ENCODE data around the gene AUH.

The AUH gene

DNA sequence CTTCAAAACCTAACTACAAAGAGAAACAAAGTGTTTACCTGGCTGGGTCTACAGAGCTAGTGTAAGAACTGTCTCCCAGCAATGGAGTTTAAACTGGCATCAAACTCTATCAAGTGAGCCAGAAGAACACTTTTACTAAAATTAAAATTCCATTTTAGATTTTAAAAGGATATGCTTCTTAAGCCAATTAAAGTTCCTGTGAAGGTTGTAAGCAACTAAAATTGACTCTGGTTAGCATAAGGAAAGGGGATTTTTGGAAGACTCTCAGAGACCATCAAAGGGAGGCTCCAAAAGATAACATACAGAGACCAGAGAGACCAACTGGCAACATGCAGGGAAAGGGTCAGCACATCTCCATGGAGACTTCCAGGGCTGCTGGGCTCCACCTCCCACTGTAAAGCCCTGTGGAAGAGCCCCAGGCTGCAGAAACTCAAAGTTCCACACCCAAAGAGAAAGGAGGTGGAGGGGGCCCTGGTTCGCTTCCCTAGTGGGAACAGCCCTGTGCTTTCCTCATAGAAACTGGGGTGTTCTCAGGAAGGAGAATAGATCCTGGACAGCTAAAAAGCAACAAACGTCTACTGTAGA, 91.7 kb downstream of the AUH start:
- Histone ChIP-seq H3K4me1 (ENCODE audit: control insufficient read depth, insufficient read depth, low read length) (peaks cover 11% of the 10 kb centered on the region), H3K27ac (ENCODE audit: low read depth, low read length) (no peak overlapping the region), H3K9ac (ENCODE audit: low read depth, low read length) (no peak overlapping the region)

DNA sequence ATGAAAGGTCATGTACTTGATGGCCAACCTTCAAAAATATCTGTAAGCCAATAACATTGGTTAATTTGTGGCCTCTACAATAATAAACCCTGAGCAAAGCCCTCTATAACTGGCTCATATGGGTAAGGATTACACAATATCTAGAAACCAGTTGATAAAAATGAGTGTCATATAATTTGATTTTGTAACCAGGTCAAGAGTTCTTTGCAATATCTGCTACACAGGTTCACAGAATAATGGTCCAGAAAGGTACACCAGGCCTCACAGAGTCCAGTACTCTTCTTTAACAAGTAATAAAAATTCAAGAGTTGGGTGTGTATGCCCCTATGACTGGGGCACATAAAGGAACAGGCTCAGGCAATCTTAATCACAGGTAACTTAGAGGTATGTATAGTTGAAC, 95.3 kb downstream of the AUH start:
- no peaks in the 10 kb centered on the region for H3K4me1 ChIP-seq (ENCODE audit: control insufficient read depth, insufficient read depth, low read length)
- H3K36me3 ChIP-seq (ENCODE audit: control insufficient read depth, insufficient read depth, low read length), result no peaks in the 10 kb centered on the region
- H3K27ac ChIP-seq (ENCODE audit: low read depth, low read length), result no peak overlapping the region
- no peak overlapping the region for H3K9ac ChIP-seq (ENCODE audit: low read depth, low read length)
- H3K27me3 ChIP-seq (ENCODE audit: control insufficient read depth, insufficient read depth, low read length), result no peaks in the 10 kb centered on the region
- H3K9me3 ChIP-seq (ENCODE audit: control insufficient read depth, insufficient read depth, low read length), result no peaks in the 10 kb centered on the region
- H3K4me3 ChIP-seq (ENCODE audit: low read depth, low read length), result no peak overlapping the region

More for the DNA sequence above, 91.7 kb downstream of the AUH start:
- no peak overlapping the region for H3K4me3 ChIP-seq (ENCODE audit: low read depth, low read length)
- no peaks in the 10 kb centered on the region for H3K27me3 ChIP-seq (ENCODE audit: control insufficient read depth, insufficient read depth, low read length)
- no peaks in the 10 kb centered on the region for H3K36me3 ChIP-seq (ENCODE audit: control insufficient read depth, insufficient read depth, low read length)
- no peaks in the 10 kb centered on the region for H3K9me3 ChIP-seq (ENCODE audit: control insufficient read depth, insufficient read depth, low read length)

DNA sequence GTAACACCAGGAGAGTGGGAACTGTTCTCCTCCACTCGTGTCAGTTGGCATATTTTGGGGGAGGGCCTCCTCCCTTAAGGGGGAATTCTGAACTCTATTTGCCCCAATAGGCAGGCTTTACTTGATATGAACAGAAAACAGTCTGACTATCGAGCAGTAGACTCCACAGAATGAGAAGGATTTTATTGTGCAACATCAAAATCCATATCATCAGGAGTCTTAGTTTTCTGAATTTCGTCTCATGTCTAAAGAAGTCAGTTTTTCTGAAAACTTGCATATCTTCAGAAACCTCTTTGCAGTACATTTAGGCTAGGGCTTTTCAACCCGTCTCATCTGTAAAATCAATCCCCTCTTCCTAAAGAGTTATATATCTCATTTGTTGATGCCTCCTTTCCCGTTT, 96.2 kb downstream of the AUH start:
- H3K4me3 ChIP-seq (ENCODE audit: low read depth, low read length), result no peak overlapping the region
- H3K36me3 ChIP-seq (ENCODE audit: control insufficient read depth, insufficient read depth, low read length), result no peaks in the 10 kb centered on the region
- H3K27me3 ChIP-seq (ENCODE audit: control insufficient read depth, insufficient read depth, low read length), result no peaks in the 10 kb centered on the region
- no peak overlapping the region for H3K9ac ChIP-seq (ENCODE audit: low read depth, low read length)
- no peaks in the 10 kb centered on the region for H3K4me1 ChIP-seq (ENCODE audit: control insufficient read depth, insufficient read depth, low read length)
- no peaks in the 10 kb centered on the region for H3K9me3 ChIP-seq (ENCODE audit: control insufficient read depth, insufficient read depth, low read length)
- no peak overlapping the region for H3K27ac ChIP-seq (ENCODE audit: low read depth, low read length)

DNA sequence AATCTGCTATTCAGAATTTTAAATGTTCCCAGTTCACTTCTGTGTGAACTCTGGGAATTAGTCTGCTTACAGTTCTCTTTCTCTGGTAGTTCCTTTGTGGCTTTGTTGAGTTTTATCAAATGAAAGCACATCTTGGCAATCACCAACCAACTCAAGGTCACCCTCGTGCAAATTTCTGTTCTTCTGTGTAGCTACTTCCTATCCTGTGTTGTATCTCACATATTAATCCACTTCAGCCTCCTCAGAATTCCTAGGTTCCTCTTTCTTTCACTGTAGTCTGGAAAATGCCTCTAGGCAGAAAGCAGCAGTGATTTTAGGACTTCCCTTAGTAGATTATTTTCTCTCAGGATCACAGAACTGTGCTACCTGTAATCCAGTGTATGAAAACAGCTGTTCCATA, 100.3 kb downstream of the AUH start:
- Histone ChIP-seq H3K9ac (ENCODE audit: low read depth, low read length) (no peak overlapping the region), H3K9me3 (ENCODE audit: control insufficient read depth, insufficient read depth, low read length) (no peaks in the 10 kb centered on the region)

DNA sequence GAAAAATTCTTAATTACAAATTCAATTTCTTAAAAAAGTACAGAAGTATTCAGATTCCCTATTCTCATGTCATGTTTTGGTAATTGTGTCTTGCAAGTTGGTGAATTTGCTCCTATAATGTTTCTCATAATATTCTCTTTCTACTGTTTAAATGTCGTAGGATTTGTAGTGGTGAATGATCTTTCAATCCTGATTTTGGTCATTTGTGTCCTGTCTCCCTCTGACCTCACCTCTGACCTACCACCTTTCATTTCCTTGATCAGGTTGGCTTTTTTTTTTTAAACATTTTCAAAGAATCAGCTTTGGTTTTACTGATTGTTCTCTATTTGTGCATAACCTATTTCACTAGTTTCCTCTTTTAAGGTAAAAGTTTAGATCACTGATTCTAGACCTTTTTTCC, 102.6 kb downstream of the AUH start:
- H3K9me3 ChIP-seq (ENCODE audit: control insufficient read depth, insufficient read depth, low read length), result no peaks in the 10 kb centered on the region
- no peak overlapping the region for H3K9ac ChIP-seq (ENCODE audit: low read depth, low read length)
- H3K27ac ChIP-seq (ENCODE audit: low read depth, low read length), result no peak overlapping the region
- H3K36me3 ChIP-seq (ENCODE audit: control insufficient read depth, insufficient read depth, low read length), result no peaks in the 10 kb centered on the region
- no peaks in the 10 kb centered on the region for H3K27me3 ChIP-seq (ENCODE audit: control insufficient read depth, insufficient read depth, low read length)
- no peaks in the 10 kb centered on the region for H3K4me1 ChIP-seq (ENCODE audit: control insufficient read depth, insufficient read depth, low read length)
- no peak overlapping the region for H3K4me3 ChIP-seq (ENCODE audit: low read depth, low read length)

More for the DNA sequence above, 100.3 kb downstream of the AUH start:
- H3K36me3 ChIP-seq (ENCODE audit: control insufficient read depth, insufficient read depth, low read length), result no peaks in the 10 kb centered on the region
- no peaks in the 10 kb centered on the region for H3K4me1 ChIP-seq (ENCODE audit: control insufficient read depth, insufficient read depth, low read length)
- H3K27ac ChIP-seq (ENCODE audit: low read depth, low read length), result no peak overlapping the region
- H3K27me3 ChIP-seq (ENCODE audit: control insufficient read depth, insufficient read depth, low read length), result no peaks in the 10 kb centered on the region
- H3K4me3 ChIP-seq (ENCODE audit: low read depth, low read length), result no peak overlapping the region

DNA sequence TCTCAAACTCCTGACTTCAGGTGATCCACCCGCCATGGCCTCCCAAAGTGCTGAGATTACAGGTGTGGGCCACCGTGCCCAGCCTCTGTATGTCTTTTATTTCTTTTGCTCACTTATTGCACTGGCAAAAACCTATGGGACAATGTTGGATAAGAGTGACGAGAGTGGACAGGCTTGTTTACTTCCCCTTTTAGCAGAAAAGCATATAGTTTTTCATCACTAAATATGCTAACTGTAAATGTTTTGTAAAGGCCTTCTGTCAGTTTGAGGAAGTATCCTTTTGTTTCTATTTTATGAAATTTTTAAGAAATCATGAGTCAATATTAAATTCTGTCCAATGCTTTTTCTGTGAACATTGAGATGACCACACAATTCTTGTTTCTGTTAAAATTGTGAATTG, 103.3 kb downstream of the AUH start:
- Histone ChIP-seq H3K27ac (ENCODE audit: low read depth, low read length) (no peak overlapping the region), H3K4me1 (ENCODE audit: control insufficient read depth, insufficient read depth, low read length) (no peaks in the 10 kb centered on the region), H3K27me3 (ENCODE audit: control insufficient read depth, insufficient read depth, low read length) (no peaks in the 10 kb centered on the region), H3K9ac (ENCODE audit: low read depth, low read length) (no peak overlapping the region), H3K9me3 (ENCODE audit: control insufficient read depth, insufficient read depth, low read length) (no peaks in the 10 kb centered on the region), H3K4me3 (ENCODE audit: low read depth, low read length) (no peak overlapping the region), H3K36me3 (ENCODE audit: control insufficient read depth, insufficient read depth, low read length) (no peaks in the 10 kb centered on the region)

DNA sequence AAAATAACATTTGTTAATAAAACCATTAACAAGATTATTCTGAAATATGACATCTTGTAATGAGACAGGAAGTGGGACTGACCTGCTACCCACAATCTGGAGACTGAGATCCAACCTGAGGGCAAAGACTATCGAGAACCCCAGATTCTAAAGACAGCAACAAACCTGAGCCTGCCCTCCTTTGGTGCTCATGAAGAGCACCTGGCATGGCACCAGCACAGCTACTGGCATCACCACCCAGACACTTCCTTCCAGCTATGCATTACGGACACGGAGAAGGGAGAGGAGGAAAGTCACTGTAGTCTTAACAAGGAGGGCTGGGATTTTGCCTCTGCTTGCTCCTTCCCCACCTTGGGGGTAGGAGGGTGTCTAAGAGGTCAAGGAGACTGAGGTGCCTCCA, 105.5 kb downstream of the AUH start:
- Histone ChIP-seq H3K27me3 (ENCODE audit: control insufficient read depth, insufficient read depth, low read length) (no peaks in the 10 kb centered on the region), H3K4me1 (ENCODE audit: control insufficient read depth, insufficient read depth, low read length) (no peaks in the 10 kb centered on the region), H3K36me3 (ENCODE audit: control insufficient read depth, insufficient read depth, low read length) (no peaks in the 10 kb centered on the region), H3K9me3 (ENCODE audit: control insufficient read depth, insufficient read depth, low read length) (no peaks in the 10 kb centered on the region), H3K27ac (ENCODE audit: low read depth, low read length) (no peak overlapping the region), H3K4me3 (ENCODE audit: low read depth, low read length) (no peak overlapping the region), H3K9ac (ENCODE audit: low read depth, low read length) (no peak overlapping the region)

DNA sequence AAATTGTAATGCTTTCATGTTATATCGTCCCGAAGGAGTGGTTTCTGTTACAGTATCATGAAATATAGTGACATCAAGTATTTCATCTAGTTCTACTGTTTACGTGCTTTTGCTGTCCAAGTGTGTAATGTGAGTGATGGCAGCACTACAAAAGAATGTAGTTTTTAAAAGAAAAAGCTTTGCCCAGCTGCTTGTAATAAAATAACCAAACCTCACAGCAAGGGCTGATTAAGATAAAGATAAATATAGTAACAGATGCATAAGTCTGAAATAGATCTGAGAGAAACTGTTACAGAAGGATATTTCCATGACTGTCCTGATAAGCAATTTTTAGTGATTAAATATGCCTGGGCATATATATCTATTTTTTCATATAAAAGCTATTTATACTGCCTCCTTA, 106.4 kb downstream of the AUH start:
- H3K27me3 ChIP-seq (ENCODE audit: control insufficient read depth, insufficient read depth, low read length), result no peaks in the 10 kb centered on the region
- no peak overlapping the region for H3K4me3 ChIP-seq (ENCODE audit: low read depth, low read length)
- H3K4me1 ChIP-seq (ENCODE audit: control insufficient read depth, insufficient read depth, low read length), result no peaks in the 10 kb centered on the region
- no peak overlapping the region for H3K9ac ChIP-seq (ENCODE audit: low read depth, low read length)
- no peaks in the 10 kb centered on the region for H3K9me3 ChIP-seq (ENCODE audit: control insufficient read depth, insufficient read depth, low read length)
- no peaks in the 10 kb centered on the region for H3K36me3 ChIP-seq (ENCODE audit: control insufficient read depth, insufficient read depth, low read length)
- no peak overlapping the region for H3K27ac ChIP-seq (ENCODE audit: low read depth, low read length)

DNA sequence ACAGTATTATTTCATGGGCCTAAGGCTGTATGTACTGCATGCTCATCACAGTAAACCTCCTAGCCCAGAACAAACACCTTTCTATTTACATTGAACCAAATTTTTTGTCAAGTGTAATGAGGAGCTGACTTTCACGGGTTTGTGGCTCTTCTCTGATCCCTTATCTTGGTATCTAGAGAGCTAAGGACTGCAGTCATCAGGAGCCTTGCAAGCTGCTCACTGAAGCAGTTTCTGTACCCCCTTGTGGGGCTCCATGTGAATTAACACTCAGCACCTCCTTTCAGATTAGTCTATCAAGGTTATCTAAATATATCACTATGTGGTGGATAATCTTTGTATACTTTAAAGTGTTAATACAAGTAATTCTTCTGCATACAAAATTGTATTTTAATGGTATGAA, 108.2 kb downstream of the AUH start:
- Histone ChIP-seq H3K27ac (ENCODE audit: low read depth, low read length) (no peak overlapping the region), H3K36me3 (ENCODE audit: control insufficient read depth, insufficient read depth, low read length) (no peaks in the 10 kb centered on the region), H3K4me1 (ENCODE audit: control insufficient read depth, insufficient read depth, low read length) (no peaks in the 10 kb centered on the region), H3K27me3 (ENCODE audit: control insufficient read depth, insufficient read depth, low read length) (no peaks in the 10 kb centered on the region), H3K9ac (ENCODE audit: low read depth, low read length) (no peak overlapping the region), H3K4me3 (ENCODE audit: low read depth, low read length) (no peak overlapping the region), H3K9me3 (ENCODE audit: control insufficient read depth, insufficient read depth, low read length) (no peaks in the 10 kb centered on the region)

DNA sequence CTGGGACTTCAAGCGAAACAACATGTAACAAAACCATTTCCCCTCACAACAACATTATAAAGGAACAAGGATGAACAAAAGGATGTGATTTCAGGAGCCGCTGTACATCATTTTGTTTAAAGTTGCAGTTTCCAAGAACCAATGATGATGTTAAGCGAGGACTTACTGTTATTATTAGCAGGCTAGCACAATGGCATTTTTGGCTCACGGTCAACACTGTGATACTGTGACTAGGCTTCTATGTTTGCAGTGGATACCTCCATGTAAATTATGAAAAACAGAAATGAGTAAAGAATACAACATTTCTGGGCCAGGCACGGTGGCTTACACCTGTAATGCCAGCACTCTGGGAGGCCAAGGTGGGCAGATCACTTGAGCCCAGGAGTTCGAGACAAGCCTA, 113.0 kb downstream of the AUH start:
- H3K9me3 ChIP-seq (ENCODE audit: control insufficient read depth, insufficient read depth, low read length), result no peaks in the 10 kb centered on the region
- no peak overlapping the region for H3K4me3 ChIP-seq (ENCODE audit: low read depth, low read length)

DNA sequence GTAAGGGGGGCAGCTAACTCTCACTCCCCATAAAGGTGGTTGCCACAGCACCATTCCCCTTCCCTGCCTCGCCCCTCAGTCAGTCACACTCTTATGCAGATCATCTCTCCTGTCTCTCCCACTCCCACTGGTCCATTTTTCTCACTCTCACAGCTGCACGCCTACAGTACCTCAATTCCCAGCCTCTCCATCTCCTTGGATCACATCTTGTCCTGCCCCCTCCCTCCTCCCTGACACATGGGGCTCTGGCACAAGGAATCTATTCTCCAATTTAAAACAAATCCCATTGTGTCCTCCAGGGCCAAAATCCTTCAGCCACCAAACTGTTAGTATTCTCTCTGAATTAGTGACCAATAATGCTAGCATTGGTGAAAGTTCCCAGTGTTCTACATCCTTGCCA, 114.4 kb downstream of the AUH start:
- H3K9me3 ChIP-seq (ENCODE audit: control insufficient read depth, insufficient read depth, low read length), result no peaks in the 10 kb centered on the region
- no peak overlapping the region for H3K4me3 ChIP-seq (ENCODE audit: low read depth, low read length)
- peaks cover 17% of the 10 kb centered on the region for H3K4me1 ChIP-seq (ENCODE audit: control insufficient read depth, insufficient read depth, low read length)
- no peaks in the 10 kb centered on the region for H3K27me3 ChIP-seq (ENCODE audit: control insufficient read depth, insufficient read depth, low read length)
- no peaks in the 10 kb centered on the region for H3K36me3 ChIP-seq (ENCODE audit: control insufficient read depth, insufficient read depth, low read length)
- no peak overlapping the region for H3K27ac ChIP-seq (ENCODE audit: low read depth, low read length)
- H3K9ac ChIP-seq (ENCODE audit: low read depth, low read length), result no peak overlapping the region

More for the DNA sequence above, 113.0 kb downstream of the AUH start:
- Histone ChIP-seq H3K27ac (ENCODE audit: low read depth, low read length) (no peak overlapping the region), H3K9ac (ENCODE audit: low read depth, low read length) (no peak overlapping the region), H3K27me3 (ENCODE audit: control insufficient read depth, insufficient read depth, low read length) (no peaks in the 10 kb centered on the region), H3K4me1 (ENCODE audit: control insufficient read depth, insufficient read depth, low read length) (peaks cover 7% of the 10 kb centered on the region), H3K36me3 (ENCODE audit: control insufficient read depth, insufficient read depth, low read length) (no peaks in the 10 kb centered on the region)

DNA sequence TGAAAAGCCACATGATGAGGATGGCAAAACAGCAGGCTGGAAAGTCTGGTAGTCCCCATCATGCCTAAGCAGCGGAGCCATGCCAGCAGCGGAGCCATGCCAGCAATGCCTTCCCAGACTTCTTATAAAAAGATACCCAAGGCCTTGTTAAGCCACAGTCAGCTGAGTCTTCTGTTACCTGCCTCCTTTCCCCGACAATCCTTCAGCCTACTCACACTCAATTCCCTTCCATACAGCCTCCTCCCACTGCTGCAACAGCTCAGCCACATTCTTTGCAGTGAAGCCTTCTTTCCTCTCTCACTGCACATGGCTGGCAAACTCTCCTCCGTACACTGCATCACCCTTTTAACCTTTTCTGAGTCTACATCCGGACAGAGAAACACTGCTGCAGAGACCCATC, 114.9 kb downstream of the AUH start:
- H3K27ac ChIP-seq (ENCODE audit: low read depth, low read length), result no peak overlapping the region
- H3K9me3 ChIP-seq (ENCODE audit: control insufficient read depth, insufficient read depth, low read length), result no peaks in the 10 kb centered on the region
- no peaks in the 10 kb centered on the region for H3K36me3 ChIP-seq (ENCODE audit: control insufficient read depth, insufficient read depth, low read length)
- H3K4me1 ChIP-seq (ENCODE audit: control insufficient read depth, insufficient read depth, low read length), result peaks cover 17% of the 10 kb centered on the region
- no peaks in the 10 kb centered on the region for H3K27me3 ChIP-seq (ENCODE audit: control insufficient read depth, insufficient read depth, low read length)
- H3K4me3 ChIP-seq (ENCODE audit: low read depth, low read length), result no peak overlapping the region
- H3K9ac ChIP-seq (ENCODE audit: low read depth, low read length), result no peak overlapping the region

Data from HUES48 (cell line).